Stimulated activated CD4-positive, alpha-beta T cell treated with anti-CD3 and anti-CD28 coated beads, Interleukin-2, amount 100 ng/mL, for 4 hours (primary cell): Measurements from ENCODE around the gene CIAO3.
"Not testable (repeated sequence)": the region's sequence is repeated elsewhere in the genome, so short reads cannot be mapped to it uniquely, and the experiment has no call there.

ENCODE experiments used
- DNase-seq: peaks from one replicate; pipeline ENCODE4 v3.0.0-alpha.2; 2020; ENCODE audit warnings: low read depth

Gene CIAO3

GRCh38 chr16:722835-723633, 17.8 kb downstream of the CIAO3 start:
- no peak for DNase-seq

- no peak for DNase-seq
Observed at GRCh38 chr16:721765-722540, 18.8 kb downstream of the CIAO3 start.

DNA sequence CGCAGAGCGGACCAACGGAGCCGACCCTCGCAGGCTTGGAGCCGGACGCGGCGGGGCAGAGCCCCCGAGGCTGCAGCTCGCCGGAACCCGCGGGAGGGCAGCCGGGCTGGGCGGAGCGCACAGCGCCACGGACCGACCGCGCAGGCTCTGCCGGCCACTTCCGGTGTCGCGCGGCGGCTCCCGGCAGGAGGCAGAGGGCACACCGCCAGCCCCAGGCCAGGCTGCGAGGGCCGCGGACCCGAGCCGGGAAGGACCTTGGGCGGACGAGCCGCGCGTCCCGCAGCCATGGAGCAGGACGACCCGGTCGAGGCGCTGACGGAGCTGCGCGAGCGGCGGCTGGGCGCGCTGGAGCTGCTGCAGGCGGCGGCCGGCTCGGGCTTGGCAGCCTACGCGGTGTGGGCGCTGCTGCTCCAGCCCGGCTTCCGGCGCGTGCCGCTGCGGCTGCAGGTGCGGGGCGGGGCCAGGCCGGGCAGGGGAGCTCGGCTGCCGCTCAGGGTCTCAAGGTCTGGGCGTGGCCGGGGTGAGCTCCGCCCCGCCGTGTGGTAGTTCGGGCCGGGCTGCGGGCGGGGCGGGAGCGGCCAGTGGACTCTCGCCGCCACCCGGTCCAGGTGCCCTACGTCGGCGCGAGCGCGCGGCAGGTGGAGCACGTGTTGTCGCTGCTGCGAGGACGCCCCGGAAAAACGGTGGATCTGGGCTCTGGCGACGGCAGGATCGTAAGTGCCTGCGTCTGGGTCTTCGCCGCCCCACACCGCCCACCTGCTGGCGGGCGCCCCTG, 19.6 kb downstream of the CIAO3 start, which contains the start of gene ANTKMT:
TSS of gene ANTKMT (plus strand) at position 157 of the 775 bp plus-strand sequence. CDS start at position 286, 129 bp downstream.
- peak; percentile 54 for DNase-seq

DNA sequence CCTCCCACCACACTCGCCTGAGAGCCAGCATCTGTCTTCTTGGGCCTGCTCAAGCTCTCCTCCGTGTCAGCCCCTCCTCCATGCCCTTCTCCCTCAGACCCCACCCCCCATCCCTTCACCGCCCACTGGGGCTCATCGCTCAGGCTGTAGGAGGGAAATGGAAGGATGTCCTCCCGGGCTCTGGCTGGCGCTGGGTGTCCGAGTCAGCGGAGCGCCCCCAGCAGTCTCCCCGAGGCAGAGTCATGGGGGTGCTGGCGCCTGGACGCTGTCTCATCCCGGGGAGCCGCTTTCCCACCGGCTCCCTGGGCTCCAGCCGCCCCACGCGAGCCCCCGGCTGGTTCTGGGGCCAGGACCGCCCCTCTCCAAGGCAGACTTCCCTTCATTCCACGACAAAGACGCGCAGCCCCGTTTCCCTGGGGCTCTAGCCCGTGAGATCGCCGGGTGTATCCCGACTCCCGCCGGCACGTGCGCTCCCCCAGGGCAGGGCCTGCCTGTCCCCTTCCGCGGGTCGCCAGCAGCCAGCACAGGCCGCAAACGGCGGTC, 20.3 kb downstream of the CIAO3 start:
- DNase-seq = no peak

GRCh38 chr16:719815-720446, 20.9 kb downstream of the CIAO3 start:
- DNase-seq = no peak

DNA sequence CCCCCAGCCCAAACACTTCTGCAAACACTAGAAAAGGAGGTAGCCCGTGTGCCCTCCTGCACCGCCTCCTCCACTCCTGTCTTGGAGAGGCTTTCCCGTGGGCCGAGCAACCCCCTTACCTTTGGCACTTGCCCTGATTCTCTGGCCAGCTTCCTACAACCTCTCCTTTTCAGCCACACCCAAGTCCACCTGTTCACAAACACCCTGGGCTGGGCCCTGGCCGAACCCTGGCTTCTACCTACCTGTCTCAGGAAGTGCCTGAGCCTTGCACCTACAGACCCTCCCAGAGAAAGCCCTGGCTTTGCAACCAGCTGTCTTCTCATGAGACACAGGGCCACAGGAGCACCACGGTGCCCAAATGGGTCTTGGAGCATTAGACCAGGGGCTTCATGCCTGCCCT, 21.9 kb downstream of the CIAO3 start:
- DNase-seq = no peak

GRCh38 chr16:718389-718788, 22.4 kb downstream of the CIAO3 start:
- DNase-seq = no peak

GRCh38 chr16:717450-718245, 23.1 kb downstream of the CIAO3 start:
- no peak for DNase-seq

- DNase-seq = no peak
Observed at GRCh38 chr16:716768-717325, 23.9 kb downstream of the CIAO3 start.

DNA sequence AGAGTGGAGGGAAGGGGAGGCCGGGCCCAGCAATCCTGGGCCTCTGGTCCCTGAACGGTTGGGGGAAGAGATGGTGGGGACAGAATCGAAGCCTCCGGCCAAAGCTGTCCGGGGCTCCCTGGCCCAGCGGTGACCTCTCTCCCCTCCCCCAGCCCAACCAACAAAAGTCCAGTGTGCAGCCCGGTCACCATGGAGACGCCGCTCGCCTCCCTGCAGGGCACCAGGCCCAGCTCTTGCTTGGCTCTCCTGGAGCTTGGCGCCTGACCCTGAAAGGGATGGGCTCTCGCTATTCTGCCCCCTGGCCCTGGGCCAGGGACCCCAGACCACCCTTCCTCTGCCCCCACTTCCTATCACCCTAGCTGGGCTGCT, 24.6 kb downstream of the CIAO3 start:
- no peak for DNase-seq

GRCh38 chr16:715477-716199, 25.2 kb downstream of the CIAO3 start:
- no peak for DNase-seq

GRCh38 chr16:714558-715476, 26.0 kb downstream of the CIAO3 start, which contains the start of gene METRN:
METRN (plus strand) TSS chr16:715118; CDS start chr16:715290, 172 bp downstream.
- DNase-seq = peak; percentile 83

DNA sequence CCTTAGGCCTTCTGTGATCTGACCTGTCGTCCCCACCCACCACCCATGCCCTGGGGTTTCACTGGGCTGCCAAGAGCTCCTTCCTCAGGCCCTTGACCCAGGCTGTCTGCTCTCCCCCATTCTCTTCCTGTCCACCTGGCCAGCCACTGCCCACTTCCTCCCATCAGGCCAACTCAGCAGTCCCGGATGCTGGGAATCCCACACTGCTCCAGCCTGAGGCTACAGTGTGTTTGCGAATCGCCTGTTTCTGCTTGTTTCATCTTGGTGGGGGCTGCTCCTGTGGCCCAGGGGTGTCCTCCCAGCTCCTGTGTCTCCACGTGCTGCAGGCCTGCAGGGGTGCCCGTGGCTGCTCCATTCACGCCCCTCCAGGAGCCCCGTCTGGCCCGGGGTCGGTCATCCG, 26.7 kb downstream of the CIAO3 start:
- no peak for DNase-seq

GRCh38 chr16:712740-713250, 28.0 kb downstream of the CIAO3 start:
- DNase-seq = not testable (repeated sequence)

- DNase-seq = peak; percentile 66
Observed at GRCh38 chr16:711548-712320, 29.1 kb downstream of the CIAO3 start.

DNA sequence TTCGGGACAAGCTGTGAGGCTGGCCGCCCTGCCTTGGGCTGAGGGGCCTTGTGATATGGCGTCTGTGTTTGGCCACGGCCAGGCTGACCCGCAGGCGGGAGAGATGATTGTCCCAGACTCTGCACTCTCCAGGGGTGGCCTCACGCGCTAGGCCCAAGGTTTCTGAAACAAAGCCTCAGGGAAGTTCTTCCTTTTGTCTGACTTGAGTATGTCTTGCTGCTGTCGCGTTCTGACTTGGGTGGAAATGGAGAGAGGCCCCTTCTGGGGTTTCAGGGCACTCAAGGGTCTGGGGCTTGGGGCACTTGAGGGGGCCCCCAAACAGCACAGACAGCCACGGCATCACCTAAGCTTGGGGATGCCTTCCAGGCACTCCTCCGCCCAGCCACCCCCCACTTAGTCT, 29.7 kb downstream of the CIAO3 start:
- no peak for DNase-seq

GRCh38 chr16:710500-711075, 30.2 kb downstream of the CIAO3 start:
- no peak for DNase-seq
